Adrenal gland (tissue), 12 donors: ENCODE data around the gene ARIH2. TPM values are rescaled to one million over a fixed set of nuclear protein-coding genes. Genes with fewer than 3 reads are reported as not detected.

Experiments
- DNase-seq, 7 donors: peaks; one replicate each; pipeline ENCODE4 v3.0.0-alpha.2; 2019 to 2020
- H3K27ac ChIP-seq, 5 donors: fragments of 200-600 bp; sonication (generic) in 4 of 5; 1 replicate in 3 of 5; 2 replicates in 2 of 5; pipeline versions ENCODE4 v1.5.1 to v1.8.0; 2016 to 2020; ENCODE audit warnings: mild to moderate bottlenecking in 1 of 5
- H3K27me3 ChIP-seq: fragments of 200-600 bp; 2 replicates; pipeline ENCODE4 v1.8.0; 2021
- H3K36me3 ChIP-seq, 2 donors: fragments of 200-600 bp; replicated peaks in 1 of 2; 1 replicate in 1 of 2; 2 replicates in 1 of 2; pipeline versions ENCODE4 v1.5.1 to v1.8.0; 2018 to 2022
- H3K4me1 ChIP-seq, 2 donors: fragments of 200-600 bp; replicated peaks in 1 of 2; 1 replicate in 1 of 2; 2 replicates in 1 of 2; pipeline versions ENCODE4 v1.5.1 to v1.8.0; 2018 to 2021
- H3K4me3 ChIP-seq, 4 donors: fragments of 200-600 bp; sonication (generic) in 3 of 4; one replicate each; pipeline ENCODE4 v1.5.1; 2016 to 2018
- H3K9me3 ChIP-seq, 3 donors: fragments of 200-600 bp; sonication (generic) in 1 of 3; replicated peaks in 1 of 3; 1 replicate in 2 of 3; 2 replicates in 1 of 3; pipeline versions ENCODE4 v1.5.1 to v1.8.0; 2016 to 2021
- POLR2A ChIP-seq, 2 donors: fragments of 450-650 bp; IDR thresholded peaks; one replicate each; pipeline ENCODE4 v1.6.1; 2017; ENCODE audit warnings: antibody characterized with exemption in 2 of 2, mild to moderate bottlenecking in 2 of 2, moderate library complexity in 1 of 2
- WGBS, 4 donors: extraction: QIAGEN DNeasy Blood & Tissue Kit in 2 of 4; methylation state at CpG; one replicate each; pipeline versions ENCODE4 v1.1.5 to v1.1.7; 2013 to 2017; 5-methylcytosine and 5-hydroxymethylcytosine counted together
- intact Hi-C, 2 donors: fragments of 100-400 bp; cut with DNase I; formaldehyde crosslinking; loops; one replicate each; pipeline versions ENCODE4 v1.14.1 to v1.15.0; 2022 to 2023
- polyA plus RNA-seq, 3 donors: library from polyadenylated mRNA; stranded (reverse); fragments of 200-250 nt in 2 of 3; fragments of 350-450 nt in 1 of 3; fragmentation: Illumina TruSeq in 1 of 3; extraction: RNeasy Lipid Tissue Mini Kit (QIAGEN cat#74804) in 1 of 3; gene quantifications; one replicate each; pipeline ENCODE4 v1.2.3, GENCODE V29; 2013 to 2014
- total RNA-seq, 9 donors: library from RNA; depleted of rRNA in 4 of 9; stranded (reverse); fragments of >200 nt in 4 of 9; fragments of 120-200 nt in 1 of 9; fragmentation: NEBNext Ultra II Directional in 1 of 9; extraction: Animal tissue kit (Norgen Biotek cat#: 25700) in 1 of 9; gene quantifications; one replicate each; pipeline versions ENCODE4 v1.1.0 to v1.2.4, GENCODE V29; 2013 to 2023
- TF ChIP-seq, protein P1 (sequence below), 6 experiments: fragments of 450-650 bp in 4 of 6; fragments of 200-600 bp in 2 of 6; sonication (generic) in 1 of 6; IDR thresholded peaks; 1 replicate in 5 of 6; 2 replicates in 1 of 6; pipeline versions ENCODE4 v1.5.1 to v1.8.0; 2016 to 2021; ENCODE audit warnings: antibody characterized with exemption in 6 of 6, mild to moderate bottlenecking in 2 of 6, moderate library complexity in 1 of 6
- donor health status: healthy with polysubstance abuse.
- donor health status: Bipolar disorder and iron deficiency.
- donor health status: DM: yes; HTN: yes; CAD: no.
- donor health status: DM: no; HTN: no; CAD: no.
- donor health status: DM: no; HTN: no; CAD: no.
- donor health status: DM: yes; HTN: yes; CAD: no.

Gene ARIH2
- total and polyA plus RNA-seq, 12 donors = 46.7 to 135 (median 83.1) TPM

GRCh38 chr3:49026536-49026935, 107.9 kb downstream of the ARIH2 start:
- peaks cover 17 to 31% of the 10 kb centered on the region in 2 donors for H3K4me1 ChIP-seq
- WGBS, 4 donors = 96 to 100% (median 96%) methylated on average over 3 of the region's 3 CpGs
- no peak for DNase-seq
- intact Hi-C loops = loop anchor here in 1 of 2 donors (10.0 kb wide), 1 partner anchor 1018 kb away; no protein-coding TSS in a partner anchor
- H3K27me3 ChIP-seq = no peaks in the 10 kb centered on the region
- peaks cover 0 to 47% of the 10 kb centered on the region in 2 donors for H3K36me3 ChIP-seq
- TF ChIP-seq, protein P1, sequence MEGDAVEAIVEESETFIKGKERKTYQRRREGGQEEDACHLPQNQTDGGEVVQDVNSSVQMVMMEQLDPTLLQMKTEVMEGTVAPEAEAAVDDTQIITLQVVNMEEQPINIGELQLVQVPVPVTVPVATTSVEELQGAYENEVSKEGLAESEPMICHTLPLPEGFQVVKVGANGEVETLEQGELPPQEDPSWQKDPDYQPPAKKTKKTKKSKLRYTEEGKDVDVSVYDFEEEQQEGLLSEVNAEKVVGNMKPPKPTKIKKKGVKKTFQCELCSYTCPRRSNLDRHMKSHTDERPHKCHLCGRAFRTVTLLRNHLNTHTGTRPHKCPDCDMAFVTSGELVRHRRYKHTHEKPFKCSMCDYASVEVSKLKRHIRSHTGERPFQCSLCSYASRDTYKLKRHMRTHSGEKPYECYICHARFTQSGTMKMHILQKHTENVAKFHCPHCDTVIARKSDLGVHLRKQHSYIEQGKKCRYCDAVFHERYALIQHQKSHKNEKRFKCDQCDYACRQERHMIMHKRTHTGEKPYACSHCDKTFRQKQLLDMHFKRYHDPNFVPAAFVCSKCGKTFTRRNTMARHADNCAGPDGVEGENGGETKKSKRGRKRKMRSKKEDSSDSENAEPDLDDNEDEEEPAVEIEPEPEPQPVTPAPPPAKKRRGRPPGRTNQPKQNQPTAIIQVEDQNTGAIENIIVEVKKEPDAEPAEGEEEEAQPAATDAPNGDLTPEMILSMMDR (IDR thresholded peaks at IDR 0.05) = no peak
- no peak for TF ChIP-seq POLR2A (IDR thresholded peaks at IDR 0.05)
- H3K4me3 ChIP-seq = no peak overlapping the region
- no peaks in the 10 kb centered on the region for H3K9me3 ChIP-seq
- no peak overlapping the region for H3K27ac ChIP-seq

- no peaks in the 10 kb centered on the region for H3K9me3 ChIP-seq
- WGBS, 4 donors = 93 to 98% (median 96%) methylated on average over 5 to 9 of the region's 9 CpGs
- H3K36me3 ChIP-seq = peaks cover 0 to 58% of the 10 kb centered on the region in 2 donors
- peaks cover 15 to 29% of the 10 kb centered on the region in 2 donors for H3K4me1 ChIP-seq
- peak overlapping the region in 2 of 5 donors; percentile 3 to 94 for H3K27ac ChIP-seq
- H3K4me3 ChIP-seq = no peak overlapping the region
- intact Hi-C loops = loop anchor here in 1 of 2 donors (10.0 kb wide), 1 partner anchor 1017 kb away; no protein-coding TSS in a partner anchor
- DNase-seq = no peak
- TF ChIP-seq, protein P1 (IDR thresholded peaks at IDR 0.05) = no peak
- TF ChIP-seq POLR2A (IDR thresholded peaks at IDR 0.05) = no peak
- no peaks in the 10 kb centered on the region for H3K27me3 ChIP-seq
These were observed 109.0 kb downstream of the ARIH2 start for GRCh38 chr3:49027634-49028033.

GRCh38 chr3:49028298-49028672, 109.6 kb downstream of the ARIH2 start:
- WGBS, 4 donors = 82 to 85% (median 84%) methylated on average over 4 of the region's 4 CpGs
- peaks cover 0 to 60% of the 10 kb centered on the region in 2 donors for H3K36me3 ChIP-seq
- peak overlapping the region in 4 of 5 donors; percentile 79 to 94 (median 92) for H3K27ac ChIP-seq

GRCh38 chr3:49028673-49029562, 110.3 kb downstream of the ARIH2 start, which contains the start of gene IMPDH2:
Gene IMPDH2 (minus strand): TSS chr3:49029398. CDS start chr3:49029350, 48 bp downstream.
- H3K9me3 ChIP-seq = no peaks in the 10 kb centered on the region
- H3K27ac ChIP-seq = peak within 1 kb of the TSS; percentile 12 to 94 (median 90)
- H3K27me3 ChIP-seq = no peaks in the 10 kb centered on the region
- 2 to 17% (median 3%) methylated on average over 9 to 55 of the region's 55 CpGs for WGBS, 4 donors
- H3K36me3 ChIP-seq = peaks cover 0 to 56% of the 10 kb centered on the region in 2 donors
- peak within 1 kb of the TSS in 3 of 4 donors; percentile 1 to 73 (median 50) for H3K4me3 ChIP-seq
- DNase-seq = peak; percentile 92 to 97 (median 94)
- TF ChIP-seq, protein P1 (IDR thresholded peaks at IDR 0.05) = peak in 2 of 6 experiments; percentile 12 to 14
- TF ChIP-seq POLR2A (IDR thresholded peaks at IDR 0.05) = peak; percentile 98
- intact Hi-C loops = loop anchor here in 1 of 2 donors (10.0 kb wide), 1 partner anchor 1016 kb away; no protein-coding TSS in a partner anchor
- H3K4me1 ChIP-seq = peaks cover 10 to 19% of the 10 kb centered on the region in 2 donors

More at GRCh38 chr3:49028298-49028672, 109.6 kb downstream of the ARIH2 start:
- no peak for DNase-seq
- intact Hi-C loops = loop anchor here in 1 of 2 donors (10.0 kb wide), 1 partner anchor 1017 kb away; no protein-coding TSS in a partner anchor
- Histone ChIP-seq H3K9me3 (no peaks in the 10 kb centered on the region), H3K27me3 (no peaks in the 10 kb centered on the region), H3K4me3 (peak overlapping the region in 1 of 4 donors; percentile 73), H3K4me1 (peaks cover 10 to 23% of the 10 kb centered on the region in 2 donors)
- TF ChIP-seq, protein P1 (IDR thresholded peaks at IDR 0.05) = no peak
- TF ChIP-seq POLR2A (IDR thresholded peaks at IDR 0.05) = no peak
